ENCODE measurements around the gene TMEM169.

TMEM169 gene

DNA sequence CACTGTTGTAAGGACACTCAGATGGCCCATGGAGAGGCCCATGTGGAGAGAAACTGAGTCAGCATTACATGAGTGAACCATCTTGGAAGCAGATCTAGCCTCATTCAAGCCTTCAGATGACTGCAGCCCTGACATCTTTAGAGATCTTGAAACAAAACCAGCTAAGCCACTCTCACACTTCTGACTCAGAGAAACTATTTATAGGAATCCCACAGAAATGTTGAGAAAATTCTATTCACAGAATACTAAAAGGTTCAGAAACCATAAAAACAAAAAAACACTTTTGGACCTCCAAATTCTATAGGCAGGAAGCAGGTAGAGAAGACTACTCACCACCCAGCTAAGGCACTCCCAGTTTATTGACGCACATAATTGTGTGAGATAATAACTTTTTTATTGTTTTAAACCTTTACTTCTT is 8.7 kb downstream of the TMEM169 start:
- H3K9me2 ChIP-seq (replicated peaks; ENCODE audit: control insufficient read depth, low read length) = no peaks in the 10 kb centered on the region
- no peaks in the 10 kb centered on the region for H3K9me3 ChIP-seq (ENCODE audit: control insufficient read depth, insufficient read depth, low read length)
- no peak overlapping the region for H3K4me2 ChIP-seq (ENCODE audit: low read length)
- H3K27me3 ChIP-seq (ENCODE audit: control insufficient read depth, low read length) = peaks cover 9% of the 10 kb centered on the region; the same call in 1 of the 2 replicates
- TF ChIP-seq, protein P1, sequence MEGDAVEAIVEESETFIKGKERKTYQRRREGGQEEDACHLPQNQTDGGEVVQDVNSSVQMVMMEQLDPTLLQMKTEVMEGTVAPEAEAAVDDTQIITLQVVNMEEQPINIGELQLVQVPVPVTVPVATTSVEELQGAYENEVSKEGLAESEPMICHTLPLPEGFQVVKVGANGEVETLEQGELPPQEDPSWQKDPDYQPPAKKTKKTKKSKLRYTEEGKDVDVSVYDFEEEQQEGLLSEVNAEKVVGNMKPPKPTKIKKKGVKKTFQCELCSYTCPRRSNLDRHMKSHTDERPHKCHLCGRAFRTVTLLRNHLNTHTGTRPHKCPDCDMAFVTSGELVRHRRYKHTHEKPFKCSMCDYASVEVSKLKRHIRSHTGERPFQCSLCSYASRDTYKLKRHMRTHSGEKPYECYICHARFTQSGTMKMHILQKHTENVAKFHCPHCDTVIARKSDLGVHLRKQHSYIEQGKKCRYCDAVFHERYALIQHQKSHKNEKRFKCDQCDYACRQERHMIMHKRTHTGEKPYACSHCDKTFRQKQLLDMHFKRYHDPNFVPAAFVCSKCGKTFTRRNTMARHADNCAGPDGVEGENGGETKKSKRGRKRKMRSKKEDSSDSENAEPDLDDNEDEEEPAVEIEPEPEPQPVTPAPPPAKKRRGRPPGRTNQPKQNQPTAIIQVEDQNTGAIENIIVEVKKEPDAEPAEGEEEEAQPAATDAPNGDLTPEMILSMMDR (IDR thresholded peaks at IDR 0.05; ENCODE audit: low read depth, low read length, poor library complexity, severe bottlenecking) = no peak
- TF ChIP-seq EZH2phosphoT487 (IDR thresholded peaks at IDR 0.05; ENCODE audit: borderline replicate concordance, low read length) = no peak
- no peak overlapping the region for H3K4me3 ChIP-seq (ENCODE audit: low read length)
- no peaks in the 10 kb centered on the region for H3K4me1 ChIP-seq (ENCODE audit: control insufficient read depth, low read length)
- H3K79me2 ChIP-seq (ENCODE audit: control insufficient read depth, low read length) = no peaks in the 10 kb centered on the region
- no peaks in the 10 kb centered on the region for H4K20me1 ChIP-seq (ENCODE audit: control insufficient read depth, insufficient read depth, low read depth, low read length)
- no peaks in the 10 kb centered on the region for H3K36me3 ChIP-seq (ENCODE audit: control insufficient read depth, low read length)
- no peak overlapping the region for H3K27ac ChIP-seq (ENCODE audit: low read depth, low read length)
- H3F3A ChIP-seq (ENCODE audit: control insufficient read depth, insufficient read depth) = no peaks in the 10 kb centered on the region

DNA sequence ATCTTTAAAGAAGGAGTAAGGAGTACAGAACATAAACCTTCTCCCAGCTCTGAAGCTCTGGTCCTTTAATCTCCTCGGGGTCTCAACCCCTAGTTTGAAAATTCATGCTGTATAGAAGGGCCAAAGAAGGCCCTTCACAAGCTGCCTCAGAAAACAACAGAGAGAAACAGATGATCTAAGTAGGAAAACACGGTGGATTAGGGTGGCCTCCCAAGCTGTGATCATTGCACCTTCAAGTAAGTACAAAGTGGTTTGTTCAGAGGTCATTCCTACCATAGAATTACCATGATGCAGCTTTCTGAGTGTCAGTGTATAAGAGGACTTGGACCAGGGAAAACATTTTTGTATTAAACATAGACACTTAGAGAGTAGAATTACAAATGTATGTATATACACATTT is 10.9 kb downstream of the TMEM169 start:
- H3K4me3 ChIP-seq (ENCODE audit: low read length) = no peak overlapping the region
- no peaks in the 10 kb centered on the region for H3K79me2 ChIP-seq (ENCODE audit: control insufficient read depth, low read length)
- H3K4me2 ChIP-seq (ENCODE audit: low read length) = no peak overlapping the region
- no peaks in the 10 kb centered on the region for H3K4me1 ChIP-seq (ENCODE audit: control insufficient read depth, low read length)
- H3K27ac ChIP-seq (ENCODE audit: low read depth, low read length) = no peak overlapping the region
- H3K36me3 ChIP-seq (ENCODE audit: control insufficient read depth, low read length) = no peaks in the 10 kb centered on the region
- no peaks in the 10 kb centered on the region for H3F3A ChIP-seq (ENCODE audit: control insufficient read depth, insufficient read depth)
- no peaks in the 10 kb centered on the region for H3K9me3 ChIP-seq (ENCODE audit: control insufficient read depth, insufficient read depth, low read length)
- no peaks in the 10 kb centered on the region for H3K9me2 ChIP-seq (replicated peaks; ENCODE audit: control insufficient read depth, low read length)
- peaks cover 14% of the 10 kb centered on the region; the same call in 1 of the 2 replicates for H3K27me3 ChIP-seq (ENCODE audit: control insufficient read depth, low read length)
- TF ChIP-seq, protein P1 (IDR thresholded peaks at IDR 0.05; ENCODE audit: low read depth, low read length, poor library complexity, severe bottlenecking) = no peak
- TF ChIP-seq EZH2phosphoT487 (IDR thresholded peaks at IDR 0.05; ENCODE audit: borderline replicate concordance, low read length) = no peak
- H4K20me1 ChIP-seq (ENCODE audit: control insufficient read depth, insufficient read depth, low read depth, low read length) = no peaks in the 10 kb centered on the region

DNA sequence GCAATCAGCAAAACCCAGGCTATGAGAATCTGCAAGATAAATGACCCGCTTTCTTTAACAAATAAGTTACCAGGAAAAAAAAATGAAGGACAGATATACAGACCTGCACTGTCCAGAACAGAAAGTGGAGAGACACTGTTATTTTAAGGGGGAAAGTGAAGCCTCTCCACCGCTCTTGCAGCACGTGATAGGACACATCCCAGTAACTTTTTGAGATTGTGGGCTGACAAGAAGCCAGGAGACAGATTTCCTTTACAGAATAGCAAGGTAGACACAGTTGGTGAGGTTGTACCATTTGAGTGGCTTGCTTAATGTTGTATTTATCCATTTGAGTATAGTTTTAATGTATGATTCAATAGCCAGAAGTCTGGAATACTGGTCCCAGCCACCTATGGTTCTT is 13.0 kb downstream of the TMEM169 start:
- no peak overlapping the region for H3K27ac ChIP-seq (ENCODE audit: low read depth, low read length)
- TF ChIP-seq, protein P1 (IDR thresholded peaks at IDR 0.05; ENCODE audit: low read depth, low read length, poor library complexity, severe bottlenecking) = no peak
- no peak overlapping the region for H3K4me2 ChIP-seq (ENCODE audit: low read length)
- H3K9me3 ChIP-seq (ENCODE audit: control insufficient read depth, insufficient read depth, low read length) = no peaks in the 10 kb centered on the region
- H3K27me3 ChIP-seq (ENCODE audit: control insufficient read depth, low read length) = peaks cover 17% of the 10 kb centered on the region
- no peaks in the 10 kb centered on the region for H3F3A ChIP-seq (ENCODE audit: control insufficient read depth, insufficient read depth)
- H3K79me2 ChIP-seq (ENCODE audit: control insufficient read depth, low read length) = no peaks in the 10 kb centered on the region
- H3K36me3 ChIP-seq (ENCODE audit: control insufficient read depth, low read length) = no peaks in the 10 kb centered on the region
- H3K4me1 ChIP-seq (ENCODE audit: control insufficient read depth, low read length) = no peaks in the 10 kb centered on the region
- H4K20me1 ChIP-seq (ENCODE audit: control insufficient read depth, insufficient read depth, low read depth, low read length) = no peaks in the 10 kb centered on the region
- H3K4me3 ChIP-seq (ENCODE audit: low read length) = no peak overlapping the region
- no peaks in the 10 kb centered on the region for H3K9me2 ChIP-seq (replicated peaks; ENCODE audit: control insufficient read depth, low read length)
